ENCODE results near the gene IDE.
"Not testable (repeated sequence)": the region's sequence is repeated elsewhere in the genome, so short reads cannot be mapped to it uniquely, and the experiment has no call there.

Gene IDE

GRCh38 chr10:92492748-92493240 is 81.1 kb downstream of the IDE start:
- no peak for DNase-seq (ENCODE audit: extremely low read depth in 1 of 2, low read depth in 1 of 2)

- DNase-seq (ENCODE audit: extremely low read depth in 1 of 2, low read depth in 1 of 2): no peak
These were observed 83.5 kb downstream of the IDE start for GRCh38 chr10:92490387-92490786.

DNA sequence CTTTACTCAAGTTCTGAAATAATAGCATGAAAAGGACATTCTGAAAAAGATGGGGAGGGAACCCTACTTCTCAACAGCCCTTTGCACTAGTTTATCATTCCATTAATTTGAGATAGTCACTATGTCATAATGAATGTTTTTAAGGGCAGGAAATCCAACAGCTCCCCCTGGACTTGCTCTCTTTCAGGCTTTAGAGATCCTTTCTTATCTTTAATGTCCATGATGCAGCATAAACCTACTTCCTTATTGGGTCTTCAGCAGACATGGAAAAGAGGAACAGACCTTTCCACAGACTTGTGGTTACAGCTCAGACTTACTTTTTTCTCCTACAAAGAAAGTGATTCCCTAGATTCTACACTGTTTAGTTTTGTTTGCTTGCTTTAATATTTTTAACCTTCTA is 87.3 kb downstream of the IDE start:
- DNase-seq (ENCODE audit: extremely low read depth in 1 of 2, low read depth in 1 of 2): no peak

- DNase-seq (ENCODE audit: extremely low read depth in 1 of 2, low read depth in 1 of 2): no peak
These were observed 90.4 kb downstream of the IDE start for GRCh38 chr10:92483539-92483938.

DNA sequence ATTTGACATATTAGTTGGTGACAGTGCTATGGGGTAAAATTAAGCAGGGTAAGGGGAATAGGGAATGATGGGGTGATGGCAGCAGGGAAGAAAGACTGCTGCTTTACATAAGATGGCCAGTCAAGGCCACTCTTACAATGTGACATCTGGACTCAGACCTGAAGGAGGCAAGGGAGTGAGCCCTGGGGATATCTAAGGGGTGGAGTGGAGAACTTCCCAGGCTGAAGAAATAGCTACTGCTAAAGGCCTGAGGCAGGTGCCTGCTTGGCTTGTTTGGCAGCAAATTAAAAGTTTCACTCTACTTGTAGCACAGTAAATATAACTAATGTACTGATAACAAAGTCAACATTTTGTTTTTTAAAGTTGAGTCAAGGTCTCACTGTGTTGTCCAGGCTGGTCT is 93.5 kb downstream of the IDE start:
- DNase-seq (ENCODE audit: extremely low read depth in 1 of 2, low read depth in 1 of 2): no peak

DNA sequence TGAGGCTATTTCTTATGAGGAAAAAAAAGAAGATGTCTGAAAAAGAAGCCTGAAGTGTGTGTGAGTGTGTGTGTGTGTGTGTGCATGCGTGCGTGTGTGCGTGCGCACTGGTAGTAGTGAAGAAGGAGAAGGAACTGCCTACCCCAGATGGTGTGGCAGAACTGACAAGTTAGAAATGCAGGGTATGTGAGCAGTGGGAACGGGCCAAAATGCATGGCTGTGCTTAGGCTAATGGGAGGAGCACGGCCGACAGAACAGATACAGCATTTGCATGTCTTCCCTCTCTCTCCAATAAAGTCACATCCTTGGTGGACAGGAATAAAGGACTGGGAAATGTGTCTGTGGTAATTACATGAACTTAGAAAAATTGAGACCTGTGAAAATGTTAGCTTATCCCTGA is 94.3 kb downstream of the IDE start:
- DNase-seq (ENCODE audit: extremely low read depth in 1 of 2, low read depth in 1 of 2): no peak

GRCh38 chr10:92478536-92478935 is 95.4 kb downstream of the IDE start:
- DNase-seq (ENCODE audit: extremely low read depth in 1 of 2, low read depth in 1 of 2): no peak

GRCh38 chr10:92475357-92475868 is 98.5 kb downstream of the IDE start:
- DNase-seq (ENCODE audit: extremely low read depth in 1 of 2, low read depth in 1 of 2): no peak

- DNase-seq (ENCODE audit: extremely low read depth in 1 of 2, low read depth in 1 of 2): no peak
These were observed 103.9 kb downstream of the IDE start for GRCh38 chr10:92470026-92470425.

- DNase-seq (ENCODE audit: extremely low read depth in 1 of 2, low read depth in 1 of 2): no peak
These were observed 109.5 kb downstream of the IDE start for GRCh38 chr10:92464364-92464763.

GRCh38 chr10:92463582-92463981 is 110.3 kb downstream of the IDE start:
- DNase-seq (ENCODE audit: extremely low read depth in 1 of 2, low read depth in 1 of 2): no peak

DNA sequence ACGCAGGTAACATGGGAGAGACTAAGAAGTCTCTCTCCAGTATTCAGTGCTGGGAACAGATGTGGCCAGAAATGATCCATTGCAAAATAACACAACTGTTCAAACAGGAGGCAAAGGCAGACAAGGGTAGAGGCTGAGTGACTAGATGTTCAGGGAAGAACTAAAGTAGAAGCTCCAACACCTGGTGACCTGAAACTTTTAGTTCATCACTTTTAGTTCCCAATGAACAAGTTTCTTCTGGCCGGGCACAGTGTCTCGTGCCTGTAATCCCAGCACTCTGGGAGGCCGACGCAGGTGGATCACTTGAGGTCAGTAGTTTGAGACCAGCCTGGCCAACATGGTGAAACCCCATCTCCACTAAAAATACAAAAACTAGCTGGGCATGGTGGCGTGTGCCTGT is 118.9 kb downstream of the IDE start:
- DNase-seq (ENCODE audit: extremely low read depth in 1 of 2, low read depth in 1 of 2): not testable (repeated sequence)

- no peak for DNase-seq (ENCODE audit: extremely low read depth in 1 of 2, low read depth in 1 of 2)
These were observed 121.6 kb downstream of the IDE start for GRCh38 chr10:92452313-92452712.

GRCh38 chr10:92451431-92451830 is 122.5 kb downstream of the IDE start:
- no peak for DNase-seq (ENCODE audit: extremely low read depth in 1 of 2, low read depth in 1 of 2)

DNA sequence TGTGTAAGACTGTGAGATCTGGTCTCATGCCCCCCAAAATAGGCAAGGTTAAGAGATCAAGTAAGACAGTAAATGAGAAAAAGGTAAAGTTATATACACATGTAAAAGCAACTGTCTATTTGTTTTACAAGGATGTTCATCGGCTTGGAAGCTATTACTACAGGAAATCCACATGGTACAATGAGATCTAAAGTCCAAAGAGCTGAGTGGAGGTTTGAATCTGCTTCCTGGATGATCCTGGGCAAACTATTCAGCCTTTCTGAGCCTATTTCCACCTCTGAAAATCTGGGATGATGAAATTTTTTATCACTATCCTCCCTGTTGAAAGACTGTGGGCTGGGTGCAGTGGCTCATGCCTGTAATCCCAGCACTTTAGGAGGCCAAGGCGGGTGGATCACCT is 123.0 kb downstream of the IDE start:
- DNase-seq (ENCODE audit: extremely low read depth in 1 of 2, low read depth in 1 of 2): no peak

- DNase-seq (ENCODE audit: extremely low read depth in 1 of 2, low read depth in 1 of 2): no peak
These were observed 133.3 kb downstream of the IDE start for GRCh38 chr10:92440578-92440977.

- no peak for DNase-seq (ENCODE audit: extremely low read depth in 1 of 2, low read depth in 1 of 2)
These were observed 135.7 kb downstream of the IDE start for GRCh38 chr10:92438220-92438619.

DNA sequence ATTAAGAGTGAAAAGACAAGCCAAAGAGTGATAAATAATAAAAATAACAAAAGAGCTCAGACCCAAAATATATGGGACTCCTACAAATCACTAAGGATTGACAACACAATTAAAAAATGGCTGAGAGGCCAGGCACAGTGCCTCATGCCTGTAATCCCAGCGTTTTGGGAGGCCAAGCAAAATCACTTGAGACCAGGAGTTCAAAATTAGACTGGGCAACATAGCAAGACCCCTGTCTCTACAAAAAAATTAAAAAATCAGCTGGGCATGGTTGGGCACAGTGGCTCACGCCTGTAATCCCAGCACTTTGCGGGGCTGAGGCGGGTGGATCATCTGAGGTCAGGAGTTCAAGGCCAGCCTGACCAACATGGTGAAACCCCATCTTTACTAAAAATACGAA is 137.3 kb downstream of the IDE start:
- DNase-seq (ENCODE audit: extremely low read depth in 1 of 2, low read depth in 1 of 2): no peak

DNA sequence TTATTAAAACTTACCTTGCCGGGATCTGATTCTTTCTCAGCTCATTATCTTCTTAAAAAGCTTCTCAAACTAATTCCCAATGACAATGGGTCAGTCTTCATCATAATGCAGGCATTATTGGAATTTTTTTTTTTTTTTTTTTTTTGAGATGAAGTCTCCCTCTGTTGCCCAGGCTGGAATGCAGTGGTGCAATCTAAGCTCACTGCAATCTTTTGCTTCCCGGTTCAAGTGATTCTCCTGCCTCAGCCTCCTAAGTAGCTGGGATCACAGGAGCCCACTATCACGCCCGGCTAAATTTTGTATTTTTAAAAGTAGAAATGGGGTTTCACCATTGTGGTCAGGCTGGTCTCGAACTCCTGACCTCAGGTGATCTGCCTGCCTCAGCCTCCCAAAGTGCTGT is 137.8 kb downstream of the IDE start:
- not testable (repeated sequence) for DNase-seq (ENCODE audit: extremely low read depth in 1 of 2, low read depth in 1 of 2)

GRCh38 chr10:92434385-92434784 is 139.5 kb downstream of the IDE start:
- DNase-seq (ENCODE audit: extremely low read depth in 1 of 2, low read depth in 1 of 2): no peak

DNA sequence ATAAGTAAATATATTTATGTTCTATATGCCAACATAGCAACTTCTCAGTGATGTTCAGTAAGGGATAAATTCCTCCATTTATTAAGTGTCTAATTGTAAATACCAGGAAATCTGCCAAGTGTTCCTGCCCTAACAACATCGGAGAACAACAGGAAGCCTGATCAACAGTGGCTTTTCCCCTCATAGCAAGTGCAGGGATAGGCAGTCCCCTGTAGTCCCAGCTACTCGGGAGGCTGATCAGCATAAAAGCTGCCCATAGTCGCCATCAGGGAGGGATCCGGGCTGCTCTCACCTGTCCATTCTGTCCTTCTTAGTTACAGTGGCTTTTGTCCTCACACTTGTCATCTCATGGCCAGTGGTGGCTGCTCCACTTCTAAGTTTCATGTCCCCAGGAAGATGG is 141.3 kb downstream of the IDE start:
- no peak for DNase-seq (ENCODE audit: extremely low read depth in 1 of 2, low read depth in 1 of 2)

DNA sequence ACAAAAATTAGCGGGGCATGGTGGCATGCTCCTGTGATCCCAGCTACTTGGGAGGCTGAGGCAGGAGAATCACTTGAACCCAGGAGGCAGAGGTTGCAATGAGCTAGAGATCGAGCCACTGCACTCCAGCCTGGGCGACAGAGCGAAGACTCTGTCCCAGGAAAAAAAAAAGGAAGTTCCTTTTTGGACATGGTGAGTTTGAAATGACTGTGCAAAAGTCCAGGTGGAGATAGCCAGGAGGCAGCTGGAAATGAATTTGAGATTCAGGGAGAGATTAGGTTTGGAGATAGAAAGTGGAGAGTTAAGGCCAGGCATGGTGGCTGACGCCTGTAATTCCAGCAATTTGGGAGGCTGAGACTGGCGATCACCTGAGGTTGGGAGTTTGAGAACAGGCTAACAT is 143.8 kb downstream of the IDE start:
- no peak for DNase-seq (ENCODE audit: extremely low read depth in 1 of 2, low read depth in 1 of 2)

DNA sequence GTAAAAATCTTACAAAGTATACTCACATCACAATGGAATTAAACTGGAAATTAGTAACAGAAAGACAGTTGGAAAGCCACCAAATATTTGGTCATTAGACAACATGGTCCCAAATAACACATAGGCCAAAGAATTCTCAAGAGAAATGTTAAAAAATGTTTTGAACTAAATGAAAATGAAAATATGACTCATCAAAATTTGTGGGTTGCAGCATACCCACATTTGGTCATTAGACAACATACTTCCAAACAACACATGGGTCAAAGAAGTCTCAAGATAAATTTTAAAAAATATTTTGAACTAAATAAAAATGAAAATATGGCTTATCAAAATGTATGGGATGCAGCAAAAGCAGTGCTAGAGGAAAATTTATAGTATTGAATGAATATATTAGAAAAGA is 152.3 kb downstream of the IDE start:
- DNase-seq (ENCODE audit: extremely low read depth in 1 of 2, low read depth in 1 of 2): no peak

Measured in activated CD8-positive, alpha-beta memory T cell treated with anti-CD3 and anti-CD28 coated beads for 1 hour (primary cell).